SK-N-MC (cell line): ENCODE measurements around the gene IL17C.
"Not testable (repeated sequence)": the region's sequence is repeated elsewhere in the genome, so short reads cannot be mapped to it uniquely, and the experiment has no call there.

Experiments used
- DNase-seq: peaks from one replicate; pipeline ENCODE4 v3.0.0-alpha.2; 2011; ENCODE audit warnings: low read depth, low spot score
- H3K27ac ChIP-seq: fragments of 200-600 bp; sonication (generic); 2 replicates; pipeline ENCODE4 v1.5.1; 2016; ENCODE audit warnings: mixed run types
- H3K36me3 ChIP-seq: fragments of 200-600 bp; sonication (generic); 2 replicates; pipeline ENCODE4 v1.6.1; 2017; ENCODE audit warnings: antibody characterized with exemption, low read length, mixed read lengths; ENCODE audit not compliant: insufficient read depth
- H3K4me3 ChIP-seq: fragments of 200-600 bp; sonication (generic); 2 replicates; pipeline ENCODE4 v1.5.1; 2016
- H3K9ac ChIP-seq: fragments of 200-600 bp; sonication (generic); 2 replicates; pipeline ENCODE4 v1.8.0; 2017; ENCODE audit warnings: mixed run types, mixed read lengths; ENCODE audit not compliant: insufficient read length
- H3K9me3 ChIP-seq: fragments of 200-600 bp; sonication (generic); 2 replicates; pipeline ENCODE4 v1.6.1; 2017; ENCODE audit warnings: low read depth, mild to moderate bottlenecking, antibody characterized with exemption, low read length, moderate library complexity, mixed read lengths
- EZH2 ChIP-seq: fragments of 200-600 bp; sonication (generic); IDR thresholded peaks from one replicate; pipeline ENCODE4 v1.6.1; 2017; ENCODE audit warnings: antibody characterized with exemption
- FOXP2 ChIP-seq: optimal IDR thresholded peaks from 2 replicates; pipeline ENCODE3; 2011; ENCODE audit warnings: mild to moderate bottlenecking, moderate library complexity; ENCODE audit not compliant: insufficient read depth; ENCODE audit errors: extremely low read length, control extremely low read depth
- POLR2AphosphoS5 ChIP-seq: IDR thresholded peaks from 2 replicates; pipeline ENCODE4 v1.6.1; 2012; ENCODE audit warnings: mild to moderate bottlenecking, low read depth, low read length, borderline replicate concordance

Gene IL17C

GRCh38 chr16:88665148-88665547 is 26.8 kb downstream of the IL17C start:
- no peak overlapping the region for H3K27ac ChIP-seq
- H3K36me3 ChIP-seq = no peaks in the 10 kb centered on the region
- no peak overlapping the region for H3K9ac ChIP-seq
- TF ChIP-seq FOXP2 (no peak), EZH2 (no peak), POLR2AphosphoS5 (no peak)
- H3K9me3 ChIP-seq = no peaks in the 10 kb centered on the region
- no peak for DNase-seq
- H3K4me3 ChIP-seq = no peak overlapping the region

DNA sequence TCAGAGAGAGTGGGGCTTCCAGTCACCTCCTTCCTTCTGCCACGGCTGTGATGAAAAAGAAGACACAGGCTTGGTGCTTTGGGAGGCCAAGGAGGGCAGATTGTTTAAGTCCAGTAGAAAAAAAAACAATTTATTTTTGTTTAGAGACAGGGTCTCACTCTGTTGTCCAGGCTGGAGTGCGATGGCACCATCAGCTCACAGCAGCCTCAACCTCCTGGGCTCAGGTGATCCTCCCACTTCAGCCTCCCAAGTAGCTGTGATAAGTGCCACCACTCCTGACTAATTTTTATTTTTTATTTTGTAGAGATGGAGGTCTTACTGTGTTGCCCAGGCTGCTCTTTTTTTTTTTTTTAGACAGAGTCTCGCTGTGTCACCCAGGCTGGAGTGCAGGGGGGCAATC is 27.2 kb downstream of the IL17C start:
- H3K9ac ChIP-seq = no peak overlapping the region
- no peaks in the 10 kb centered on the region for H3K9me3 ChIP-seq
- H3K4me3 ChIP-seq = no peak overlapping the region
- no peaks in the 10 kb centered on the region for H3K36me3 ChIP-seq
- no peak overlapping the region for H3K27ac ChIP-seq
- DNase-seq = no peak
- TF ChIP-seq EZH2 = no peak
- no peak for TF ChIP-seq FOXP2
- TF ChIP-seq POLR2AphosphoS5 = no peak

- H3K9ac ChIP-seq = no peak overlapping the region
- DNase-seq = no peak
- no peak overlapping the region for H3K4me3 ChIP-seq
- no peak for TF ChIP-seq FOXP2
- no peak for TF ChIP-seq EZH2
- TF ChIP-seq POLR2AphosphoS5 = no peak
- no peak overlapping the region for H3K27ac ChIP-seq
- no peaks in the 10 kb centered on the region for H3K36me3 ChIP-seq
- no peaks in the 10 kb centered on the region for H3K9me3 ChIP-seq
These were observed 29.1 kb downstream of the IL17C start for GRCh38 chr16:88667461-88667860.

DNA sequence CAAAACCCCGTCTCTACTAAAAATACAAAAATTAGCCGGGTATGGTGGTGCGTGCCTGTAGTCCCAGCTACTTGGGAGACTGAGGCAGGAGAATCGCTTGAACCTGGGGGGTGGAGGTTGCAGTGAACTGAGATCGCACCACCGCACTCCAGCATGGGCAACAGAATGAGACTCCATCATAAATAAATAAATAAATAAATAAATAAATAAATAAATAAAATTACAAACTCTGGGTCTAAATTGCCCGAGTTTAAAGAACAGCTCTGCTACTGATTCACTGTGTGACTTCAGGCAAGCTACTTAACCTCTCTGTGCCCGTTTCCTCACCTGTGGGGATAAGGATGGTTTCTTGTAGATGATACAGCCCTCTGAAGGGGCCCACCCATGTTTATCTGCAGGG is 31.1 kb downstream of the IL17C start:
- not testable (repeated sequence) for H3K9ac ChIP-seq, H3K4me3 ChIP-seq, DNase-seq, H3K27ac ChIP-seq, H3K36me3 ChIP-seq, H3K9me3 ChIP-seq

- no peaks in the 10 kb centered on the region for H3K36me3 ChIP-seq
- H3K9ac ChIP-seq = no peak overlapping the region
- no peak for DNase-seq
- H3K4me3 ChIP-seq = no peak overlapping the region
- no peak overlapping the region for H3K27ac ChIP-seq
- H3K9me3 ChIP-seq = no peaks in the 10 kb centered on the region
- TF ChIP-seq POLR2AphosphoS5 = no peak
These were observed 31.6 kb downstream of the IL17C start for GRCh38 chr16:88669980-88670379.

GRCh38 chr16:88671806-88672205 is 33.4 kb downstream of the IL17C start:
- no peak for TF ChIP-seq POLR2AphosphoS5
- no peak for TF ChIP-seq EZH2
- no peak for TF ChIP-seq FOXP2
- Histone ChIP-seq H3K36me3 (no peaks in the 10 kb centered on the region), H3K9me3 (no peaks in the 10 kb centered on the region), H3K27ac (no peak overlapping the region), H3K4me3 (no peak overlapping the region), H3K9ac (no peak overlapping the region)
- no peak for DNase-seq

DNA sequence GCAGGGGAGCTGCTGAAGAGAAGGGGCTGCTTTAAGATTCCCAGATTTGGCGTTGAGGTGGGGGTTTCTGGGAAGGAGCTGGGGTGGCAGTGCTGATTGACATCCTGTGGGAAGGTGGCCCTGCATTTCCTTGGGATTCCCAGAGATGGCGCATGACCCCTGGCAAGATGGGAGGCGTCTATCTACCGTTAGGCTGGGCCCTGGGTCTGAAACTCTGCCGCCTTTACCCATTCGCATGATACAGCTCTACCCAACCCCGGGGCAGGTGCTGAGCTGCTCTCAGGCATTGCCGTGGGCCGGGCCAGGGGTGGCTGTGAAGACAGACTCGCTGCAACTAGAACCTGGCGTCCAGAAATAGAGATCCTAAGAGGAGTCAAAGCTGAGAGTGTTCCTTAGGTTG is 34.4 kb downstream of the IL17C start:
- DNase-seq = no peak
- no peak for TF ChIP-seq FOXP2
- TF ChIP-seq EZH2 = no peak
- no peak for TF ChIP-seq POLR2AphosphoS5
- H3K27ac ChIP-seq = no peak overlapping the region

GRCh38 chr16:88673716-88674379 is 35.5 kb downstream of the IL17C start:
- DNase-seq = no peak
- TF ChIP-seq EZH2 = no peak
- no peak for TF ChIP-seq POLR2AphosphoS5

More for the DNA sequence above, 34.4 kb downstream of the IL17C start:
- Histone ChIP-seq H3K9me3 (no peaks in the 10 kb centered on the region), H3K4me3 (no peak overlapping the region), H3K36me3 (no peaks in the 10 kb centered on the region), H3K9ac (no peak overlapping the region)

GRCh38 chr16:88676502-88677242 is 38.3 kb downstream of the IL17C start:
- TF ChIP-seq EZH2 (no peak), POLR2AphosphoS5 (no peak), FOXP2 (no peak)
- Histone ChIP-seq H3K9me3 (no peaks in the 10 kb centered on the region), H3K27ac (no peak overlapping the region), H3K36me3 (no peaks in the 10 kb centered on the region), H3K4me3 (no peak overlapping the region), H3K9ac (no peak overlapping the region)
- DNase-seq = no peak

More at GRCh38 chr16:88673716-88674379, 35.5 kb downstream of the IL17C start:
- Histone ChIP-seq H3K9me3 (no peaks in the 10 kb centered on the region), H3K9ac (no peak overlapping the region), H3K27ac (no peak overlapping the region), H3K36me3 (no peaks in the 10 kb centered on the region), H3K4me3 (no peak overlapping the region)

DNA sequence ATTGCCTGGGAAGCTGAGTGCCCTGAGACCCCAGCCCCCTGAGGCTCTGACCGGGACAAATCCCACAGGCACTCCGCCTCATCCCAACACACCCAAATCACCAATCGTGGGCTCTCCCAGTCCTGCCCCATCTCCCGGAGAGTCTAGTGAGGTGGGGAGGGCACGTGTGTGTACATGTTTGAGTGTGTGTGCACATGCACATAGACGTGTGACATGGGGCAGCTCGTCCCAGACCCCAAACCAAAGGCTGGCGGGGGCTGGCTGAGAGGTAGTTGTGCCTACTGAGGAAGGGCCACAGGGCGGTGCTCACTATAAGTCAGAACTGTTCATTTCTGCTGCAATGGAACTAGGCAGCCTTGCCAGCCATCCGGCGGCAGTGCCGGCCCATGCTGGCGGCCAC is 39.3 kb downstream of the IL17C start:
- no peaks in the 10 kb centered on the region for H3K36me3 ChIP-seq
- no peak overlapping the region for H3K9ac ChIP-seq
- no peak for TF ChIP-seq EZH2
- TF ChIP-seq POLR2AphosphoS5 = no peak
- TF ChIP-seq FOXP2 = no peak
- DNase-seq = no peak
- no peak overlapping the region for H3K27ac ChIP-seq
- H3K4me3 ChIP-seq = no peak overlapping the region
- H3K9me3 ChIP-seq = no peaks in the 10 kb centered on the region
